Measurements from ENCODE around the gene SEMA5A. TPM values are rescaled to one million over a fixed set of nuclear protein-coding genes. Genes with fewer than 3 reads are reported as not detected.

Gene SEMA5A
- total and polyA plus RNA-seq, 2 of the 13 experiments (the other 11 are each of a cell fraction or from before 2014, with no cell fraction given) = 0.01 TPM; not detected in 1

- no TSS peak for BruUV-seq (replicated peaks)
- no peak overlapping the region for H3K4me2 ChIP-seq (ENCODE audit: low read depth, low read length)
- H3K9ac ChIP-seq (ENCODE audit: insufficient read depth, low read depth, low read length) = no peak overlapping the region
- no peaks in the 10 kb centered on the region for H3K4me1 ChIP-seq (ENCODE audit: insufficient read depth, low read length)
- in situ Hi-C loops (cut with HindIII; ENCODE audit: extremely low pct_ligation_motif_present, low pct_unique_long_range_greater_than_20kb) (no loop called here), intact Hi-C loops (cut with micrococcal nuclease; ENCODE audit: unreplicated experiment) (no loop called here)
- H3K79me2 ChIP-seq (ENCODE audit: insufficient read depth, low read length) = no peaks in the 10 kb centered on the region
- no peak overlapping the region for H2AFZ ChIP-seq (ENCODE audit: low read length)
- FAIRE-seq (no peak), ATAC-seq (no peak), DNase-seq (ENCODE audit: low spot score) (no peak)
- no peak overlapping the region for H3K27ac ChIP-seq (ENCODE audit: extremely low read length, insufficient read depth, low read length)
- ChIA-PET CTCF (ENCODE audit: low intra/inter-chr PET ratio, low total read pairs) (no interaction called here), POLR2A (no interaction called here)
- no peaks in the 10 kb centered on the region for H3K27me3 ChIP-seq (ENCODE audit: control insufficient read depth in 1 of 2, insufficient read depth in 2 of 2, low read length in 2 of 2)
- WGBS (ENCODE audit: low lambda C conversion rate) = 3% methylated on average over 4 of the region's 4 CpGs
- H3K9me3 ChIP-seq (ENCODE audit: low read length) = no peaks in the 10 kb centered on the region
- no peaks in the 10 kb centered on the region for H4K20me1 ChIP-seq (ENCODE audit: insufficient read depth, low read length)
- TF ChIP-seq ZBTB38 (CRISPR knock-in tag; IDR thresholded peaks at IDR 0.05) = no peak
- no peak overlapping the region for H3K4me3 ChIP-seq (replicated peaks in 1 of 3; ENCODE audit: insufficient read depth in 1 of 3, low read depth in 2 of 3, low read length in 3 of 3)
- no peaks in the 10 kb centered on the region for H3K36me3 ChIP-seq (replicated peaks in 1 of 2; ENCODE audit: control insufficient read depth in 1 of 2, insufficient read depth in 2 of 2, low read length in 2 of 2)
Measured at GRCh38 chr5:9428272-9428671, 117.6 kb downstream of the SEMA5A start.

- H4K20me1 ChIP-seq (ENCODE audit: insufficient read depth, low read length) = no peaks in the 10 kb centered on the region
- no peak overlapping the region for H3K27ac ChIP-seq (ENCODE audit: extremely low read length, insufficient read depth, low read length)
- no peaks in the 10 kb centered on the region for H3K27me3 ChIP-seq (ENCODE audit: control insufficient read depth in 1 of 2, insufficient read depth in 2 of 2, low read length in 2 of 2)
- H3K79me2 ChIP-seq (ENCODE audit: insufficient read depth, low read length) = no peaks in the 10 kb centered on the region
- TF ChIP-seq E2F5 (CRISPR knock-in tag; conservative IDR thresholded peaks at IDR 0.05) (no peak), CHCHD3 (CRISPR knock-in tag; IDR thresholded peaks at IDR 0.05) (no peak), ZFP91 (CRISPR knock-in tag; IDR thresholded peaks at IDR 0.05; ENCODE audit: borderline replicate concordance) (no peak), SCMH1 (CRISPR knock-in tag; IDR thresholded peaks at IDR 0.05; ENCODE audit: borderline replicate concordance) (no peak), ZNF276 (CRISPR knock-in tag; IDR thresholded peaks at IDR 0.05; ENCODE audit: low read depth) (no peak), FOXA1 (IDR thresholded peaks at IDR 0.05) (no peak), FOXA1 (CRISPR knock-in tag; IDR thresholded peaks at IDR 0.05) (no peak), ZNF782 (CRISPR knock-in tag; IDR thresholded peaks at IDR 0.05; ENCODE audit: borderline replicate concordance) (no peak), ZNF891 (CRISPR knock-in tag; IDR thresholded peaks at IDR 0.05) (no peak), RAD51 (IDR thresholded peaks at IDR 0.05; ENCODE audit: borderline replicate concordance) (no peak), NONO (IDR thresholded peaks at IDR 0.05) (no peak), NONO (CRISPR knock-in tag; conservative IDR thresholded peaks at IDR 0.05) (no peak)
- no peak for FAIRE-seq
- no peak overlapping the region for H3K4me2 ChIP-seq (ENCODE audit: low read depth, low read length)
- DNase-seq (ENCODE audit: low spot score) = no peak
- CTCF ChIA-PET (ENCODE audit: low intra/inter-chr PET ratio, low total read pairs) = no interaction called here
- no peaks in the 10 kb centered on the region for H3K4me1 ChIP-seq (ENCODE audit: insufficient read depth, low read length)
- H3K9ac ChIP-seq (ENCODE audit: insufficient read depth, low read depth, low read length) = no peak overlapping the region
- H3K4me3 ChIP-seq (replicated peaks in 1 of 3; ENCODE audit: insufficient read depth in 1 of 3, low read depth in 2 of 3, low read length in 3 of 3) = no peak overlapping the region
- BruUV-seq (replicated peaks) = no TSS peak
- H2AFZ ChIP-seq (ENCODE audit: low read length) = no peak overlapping the region
- no peaks in the 10 kb centered on the region for H3K9me3 ChIP-seq (ENCODE audit: low read length)
- in situ Hi-C loops (cut with HindIII; ENCODE audit: extremely low pct_ligation_motif_present, low pct_unique_long_range_greater_than_20kb) = no loop called here
- intact Hi-C loops (cut with micrococcal nuclease; ENCODE audit: unreplicated experiment) = no loop called here
- H3K36me3 ChIP-seq (replicated peaks in 1 of 2; ENCODE audit: control insufficient read depth in 1 of 2, insufficient read depth in 2 of 2, low read length in 2 of 2) = no peaks in the 10 kb centered on the region
- POLR2A ChIA-PET = no interaction called here
- no peak for ATAC-seq
Measured at GRCh38 chr5:9425710-9426109, 120.2 kb downstream of the SEMA5A start.
